Mesodermal cell (in vitro differentiated cells): ENCODE data around the gene C11orf21.

Source experiments
- H3K27ac ChIP-seq: 2 replicates; pipeline ENCODE4 v1.7.0; 2013; ENCODE audit warnings: mild to moderate bottlenecking, low read depth, low read length, moderate library complexity; ENCODE audit not compliant: severe bottlenecking
- H3K36me3 ChIP-seq: 2 replicates; pipeline ENCODE4 v1.7.1; 2013; ENCODE audit warnings: mild to moderate bottlenecking, low read length, moderate library complexity; ENCODE audit not compliant: control insufficient read depth, insufficient read depth
- H3K4me1 ChIP-seq: one replicate; pipeline ENCODE4 v1.7.1; 2013; ENCODE audit warnings: mild to moderate bottlenecking, low read length; ENCODE audit not compliant: insufficient read depth, control insufficient read depth, poor library complexity, severe bottlenecking
- H3K4me3 ChIP-seq: 2 replicates; pipeline ENCODE4 v1.7.0; 2013; ENCODE audit warnings: low read length, control low read depth, mild to moderate bottlenecking; ENCODE audit not compliant: insufficient read depth, poor library complexity, severe bottlenecking; ENCODE audit errors: extremely low read depth
- H3K9me3 ChIP-seq: 2 replicates; pipeline ENCODE4 v1.7.1; 2013; ENCODE audit warnings: mild to moderate bottlenecking, low read length, moderate library complexity; ENCODE audit not compliant: control insufficient read depth
- WGBS, 2 experiments: methylation state at CpG; one replicate each; pipeline ENCODE4 v1.1.5; 2013; ENCODE audit warnings: missing lambda C conversion rate in 2 of 2; ENCODE audit not compliant: insufficient coverage in 2 of 2; 5-methylcytosine and 5-hydroxymethylcytosine counted together

C11orf21 gene

GRCh38 chr11:2262301-2263070, 39.2 kb downstream of the C11orf21 start:
- Histone ChIP-seq H3K9me3 (no peaks in the 10 kb centered on the region), H3K27ac (no peak overlapping the region), H3K36me3 (no peaks in the 10 kb centered on the region), H3K4me3 (no peak overlapping the region), H3K4me1 (no peaks in the 10 kb centered on the region)
- 77 to 80% methylated on average over 14 to 17 of the region's 18 CpGs for WGBS, 2 experiments

- Histone ChIP-seq H3K27ac (no peak overlapping the region), H3K4me1 (no peaks in the 10 kb centered on the region), H3K9me3 (no peaks in the 10 kb centered on the region), H3K36me3 (no peaks in the 10 kb centered on the region), H3K4me3 (no peak overlapping the region)
- WGBS, 2 experiments: 88 to 91% methylated on average over 17 to 20 of the region's 21 CpGs
Observed at GRCh38 chr11:2261436-2262230, 40.1 kb downstream of the C11orf21 start.

GRCh38 chr11:2260491-2261364, 41.0 kb downstream of the C11orf21 start:
- no peak overlapping the region for H3K4me3 ChIP-seq
- WGBS, 2 experiments: 88 to 90% methylated on average over 23 of the region's 26 CpGs
- no peaks in the 10 kb centered on the region for H3K4me1 ChIP-seq
- H3K9me3 ChIP-seq: no peaks in the 10 kb centered on the region
- no peak overlapping the region for H3K27ac ChIP-seq
- H3K36me3 ChIP-seq: no peaks in the 10 kb centered on the region

GRCh38 chr11:2259897-2260451, 41.7 kb downstream of the C11orf21 start:
- no peak overlapping the region for H3K27ac ChIP-seq
- H3K9me3 ChIP-seq: peaks cover under 1% of the 10 kb centered on the region
- H3K36me3 ChIP-seq: no peaks in the 10 kb centered on the region
- no peaks in the 10 kb centered on the region for H3K4me1 ChIP-seq
- WGBS, 2 experiments: 86 to 88% methylated on average over 8 to 9 of the region's 12 CpGs
- H3K4me3 ChIP-seq: no peak overlapping the region

GRCh38 chr11:2259466-2259830, 42.3 kb downstream of the C11orf21 start:
- H3K27ac ChIP-seq: no peak overlapping the region
- no peaks in the 10 kb centered on the region for H3K36me3 ChIP-seq
- H3K9me3 ChIP-seq: peaks cover 3% of the 10 kb centered on the region
- 92 to 98% methylated on average over 8 of the region's 8 CpGs for WGBS, 2 experiments
- H3K4me1 ChIP-seq: no peaks in the 10 kb centered on the region
- no peak overlapping the region for H3K4me3 ChIP-seq

GRCh38 chr11:2258501-2259465, 42.9 kb downstream of the C11orf21 start:
- Histone ChIP-seq H3K4me1 (no peaks in the 10 kb centered on the region), H3K9me3 (peaks cover 3% of the 10 kb centered on the region), H3K4me3 (no peak overlapping the region), H3K36me3 (no peaks in the 10 kb centered on the region), H3K27ac (no peak overlapping the region)
- 92 to 93% methylated on average over 27 to 28 of the region's 29 CpGs for WGBS, 2 experiments

- WGBS, 2 experiments: 90% methylated on average over 22 to 30 of the region's 31 CpGs
- Histone ChIP-seq H3K9me3 (peaks cover 3% of the 10 kb centered on the region), H3K27ac (no peak overlapping the region), H3K4me1 (no peaks in the 10 kb centered on the region), H3K4me3 (no peak overlapping the region), H3K36me3 (no peaks in the 10 kb centered on the region)
Observed at GRCh38 chr11:2256951-2257700, 44.6 kb downstream of the C11orf21 start.

- Histone ChIP-seq H3K27ac (no peak overlapping the region), H3K9me3 (peaks cover 3% of the 10 kb centered on the region), H3K4me1 (no peaks in the 10 kb centered on the region), H3K4me3 (no peak overlapping the region), H3K36me3 (no peaks in the 10 kb centered on the region)
- 83 to 86% methylated on average over 11 to 14 of the region's 14 CpGs for WGBS, 2 experiments
Observed at GRCh38 chr11:2256293-2256913, 45.3 kb downstream of the C11orf21 start.

GRCh38 chr11:2252018-2252417, 49.7 kb downstream of the C11orf21 start:
- H3K4me1 ChIP-seq: no peaks in the 10 kb centered on the region
- H3K4me3 ChIP-seq: no peak overlapping the region
- H3K27ac ChIP-seq: no peak overlapping the region
- no peaks in the 10 kb centered on the region for H3K36me3 ChIP-seq
- 80 to 89% methylated on average over 1 to 2 of the region's 6 CpGs for WGBS, 2 experiments
- peaks cover 3% of the 10 kb centered on the region for H3K9me3 ChIP-seq
